Neural cell (in vitro differentiated cells): ENCODE data around the gene CLEC2B.

Source experiments
- CTCF ChIP-seq: fragments of 450-650 bp; IDR thresholded peaks from 2 replicates; pipeline ENCODE4 v1.5.1; 2014; ENCODE audit warnings: antibody characterized with exemption, mild to moderate bottlenecking, moderate library complexity; ENCODE audit not compliant: poor library complexity, severe bottlenecking
- EZH2 ChIP-seq: fragments of 200-600, 300-800 bp; shearing (Covaris generic), sonication (generic); IDR thresholded peaks from 2 replicates; pipeline ENCODE4 v1.6.1; 2014; ENCODE audit warnings: antibody characterized with exemption, low read length, borderline replicate concordance, mild to moderate bottlenecking; ENCODE audit not compliant: insufficient read depth, poor library complexity, severe bottlenecking
- MXI1 ChIP-seq: fragments of 450-650 bp; conservative IDR thresholded peaks from 2 replicates; pipeline ENCODE4 v1.6.1; 2014; ENCODE audit warnings: antibody characterized with exemption, mild to moderate bottlenecking; ENCODE audit not compliant: poor library complexity, severe bottlenecking
- POLR2AphosphoS5 ChIP-seq: IDR thresholded peaks from 2 replicates; pipeline ENCODE4 v1.6.1; 2012
- RAD21 ChIP-seq: fragments of 450-650 bp; conservative IDR thresholded peaks from 2 replicates; pipeline ENCODE4 v1.6.1; 2014; ENCODE audit warnings: antibody characterized with exemption, mild to moderate bottlenecking, moderate library complexity
- REST ChIP-seq: IDR thresholded peaks from 2 replicates; pipeline ENCODE4 v1.6.1; 2012; ENCODE audit warnings: borderline replicate concordance
- SMC3 ChIP-seq: fragments of 450-650 bp; conservative IDR thresholded peaks from 2 replicates; pipeline ENCODE4 v1.6.1; 2014; ENCODE audit warnings: antibody characterized with exemption, mild to moderate bottlenecking, moderate library complexity; ENCODE audit not compliant: poor library complexity

GRCh38 chr12:9829483-9829882 lies 39.7 kb downstream of the CLEC2B start:
- no peak for TF ChIP-seq MXI1
- no peak for TF ChIP-seq POLR2AphosphoS5
- TF ChIP-seq REST, result no peak
- no peak for TF ChIP-seq CTCF
- TF ChIP-seq EZH2, result no peak
- TF ChIP-seq RAD21, result no peak
- no peak for TF ChIP-seq SMC3
